Upper lobe of left lung (tissue), 6 donors: Measurements from ENCODE around the gene SYCP2L. TPM values are rescaled to one million over a fixed set of nuclear protein-coding genes. Genes with fewer than 3 reads are reported as not detected.

Source experiments
- ATAC-seq, 2 donors: fragments of 200-7000 bp; cut with Tn5 transposase; one replicate each; pipeline ENCODE4 v1.9.1; 2022; ENCODE audit warnings: mild to moderate bottlenecking in 2 of 2, moderate library complexity in 2 of 2; ENCODE audit not compliant: low FRiP score in 2 of 2
- DNase-seq, 2 donors: peaks; one replicate each; pipeline ENCODE4 v3.0.0-alpha.2; 2019 to 2020
- H3K27ac ChIP-seq, 4 donors: fragments of 200-600 bp; sonication (generic); one replicate each; pipeline ENCODE4 v1.5.1; 2016 to 2019
- H3K27me3 ChIP-seq, 4 donors: fragments of 200-600 bp; sonication (generic); one replicate each; pipeline ENCODE4 v1.5.1; 2017 to 2019
- H3K36me3 ChIP-seq, 4 donors: fragments of 200-600 bp; sonication (generic); one replicate each; pipeline ENCODE4 v1.5.1; 2016 to 2019
- H3K4me1 ChIP-seq, 4 donors: fragments of 200-600 bp; sonication (generic); one replicate each; pipeline ENCODE4 v1.5.1; 2018 to 2019
- H3K4me3 ChIP-seq, 4 donors: fragments of 200-600 bp; sonication (generic); one replicate each; pipeline ENCODE4 v1.5.1; 2017 to 2019; ENCODE audit warnings: mild to moderate bottlenecking in 2 of 4, moderate library complexity in 1 of 4
- H3K9me3 ChIP-seq, 4 donors: fragments of 200-600 bp; sonication (generic); one replicate each; pipeline ENCODE4 v1.5.1; 2018 to 2019
- EP300 ChIP-seq, 4 donors: sonication (generic); formaldehyde crosslinking; IDR thresholded peaks; one replicate each; pipeline ENCODE4 v1.5.1; 2017; ENCODE audit warnings: antibody characterized with exemption in 4 of 4, control low read depth in 2 of 4
- POLR2A ChIP-seq, 4 donors: fragments of 450-650 bp; IDR thresholded peaks; one replicate each; pipeline ENCODE4 v1.5.1; 2016 to 2017; ENCODE audit warnings: antibody characterized with exemption in 4 of 4, mild to moderate bottlenecking in 2 of 4
- POLR2AphosphoS5 ChIP-seq, 2 donors: sonication (generic); formaldehyde crosslinking; IDR thresholded peaks; one replicate each; pipeline ENCODE4 v1.5.1; 2017; ENCODE audit warnings: antibody characterized with exemption in 2 of 2
- WGBS, 2 donors: methylation state at CpG; one replicate each; pipeline ENCODE4 v1.1.5; 2017 to 2018; 5-methylcytosine and 5-hydroxymethylcytosine counted together
- total RNA-seq, 6 donors: library from RNA; depleted of rRNA in 4 of 6; stranded (reverse); fragments of >200 nt in 4 of 6; gene quantifications; one replicate each; pipeline versions ENCODE4 v1.1.0 to v1.2.1, GENCODE V29; 2016 to 2021
- TF ChIP-seq, protein P1 (sequence below), 6 experiments: fragments of 450-650 bp in 4 of 6; fragments of 200-600 bp in 2 of 6; sonication (generic) in 2 of 6; IDR thresholded peaks; one replicate each; pipeline ENCODE4 v1.5.1; 2016 to 2019; ENCODE audit warnings: antibody characterized with exemption in 6 of 6
- donor health status: DM: no; HTN: no; CAD: no; lungs with moderate emphysema.
- donor health status: DM: no; HTN: yes; CAD: no; lungs with severe emphysema.

SYCP2L gene
- total RNA-seq, 6 donors from 2014 or later: 0.46 to 8.4 (median 1.6) TPM

DNA sequence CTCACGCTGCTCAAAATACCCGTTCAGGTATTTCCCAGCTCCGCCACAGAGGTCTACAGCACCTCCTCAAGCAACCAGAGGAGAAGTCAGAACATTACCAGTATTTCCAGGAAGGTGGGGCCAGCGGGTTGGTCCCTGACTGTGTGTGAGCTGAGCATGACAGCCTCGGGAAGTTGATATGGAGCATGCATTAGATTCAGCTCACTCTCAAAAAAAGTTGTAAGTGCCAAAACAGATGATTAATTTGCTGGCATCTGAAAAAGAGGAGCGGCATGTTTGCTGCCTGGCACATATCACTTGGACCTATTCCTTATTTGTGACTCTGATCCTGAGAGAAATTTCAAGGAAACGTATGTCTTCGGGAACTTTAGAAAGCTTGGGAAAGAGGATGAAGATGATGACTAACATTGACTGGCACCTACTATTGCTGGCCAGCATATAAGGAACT lies 125.0 kb downstream of the SYCP2L start:
- WGBS, 2 donors: 49 to 59% methylated on average over 8 of the region's 8 CpGs

DNA sequence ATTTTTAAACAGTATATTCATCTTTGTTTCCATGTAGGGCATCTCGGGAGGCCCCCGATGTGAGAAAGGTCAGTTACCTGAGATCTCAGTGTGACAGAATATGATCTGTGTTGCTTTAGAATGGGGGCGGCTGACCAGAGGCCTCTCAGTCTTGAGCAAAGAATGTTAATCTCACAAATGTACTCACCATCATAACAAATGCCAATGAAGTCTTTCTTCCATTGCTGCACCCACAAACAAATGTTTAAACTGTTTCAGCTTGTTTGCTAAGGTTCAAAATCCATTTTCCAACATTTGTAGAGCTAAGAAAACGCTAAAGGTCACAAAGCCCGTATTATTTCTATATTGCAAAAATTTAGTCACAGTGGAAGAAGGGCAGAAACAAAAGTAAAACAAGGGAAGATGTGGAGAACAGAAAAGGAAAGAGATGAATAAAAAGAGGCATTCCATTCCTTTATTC lies 125.5 kb downstream of the SYCP2L start:
- Histone ChIP-seq H3K4me1 (no peaks in the 10 kb centered on the region), H3K27ac (no peak overlapping the region), H3K27me3 (no peaks in the 10 kb centered on the region), H3K9me3 (no peaks in the 10 kb centered on the region), H3K4me3 (no peak overlapping the region), H3K36me3 (no peaks in the 10 kb centered on the region)
- ATAC-seq (no peak), DNase-seq (no peak)
- no peak for TF ChIP-seq EP300 (IDR thresholded peaks at IDR 0.05)
- TF ChIP-seq POLR2A (IDR thresholded peaks at IDR 0.05): no peak
- TF ChIP-seq POLR2AphosphoS5 (IDR thresholded peaks at IDR 0.05): no peak
- TF ChIP-seq, protein P1, sequence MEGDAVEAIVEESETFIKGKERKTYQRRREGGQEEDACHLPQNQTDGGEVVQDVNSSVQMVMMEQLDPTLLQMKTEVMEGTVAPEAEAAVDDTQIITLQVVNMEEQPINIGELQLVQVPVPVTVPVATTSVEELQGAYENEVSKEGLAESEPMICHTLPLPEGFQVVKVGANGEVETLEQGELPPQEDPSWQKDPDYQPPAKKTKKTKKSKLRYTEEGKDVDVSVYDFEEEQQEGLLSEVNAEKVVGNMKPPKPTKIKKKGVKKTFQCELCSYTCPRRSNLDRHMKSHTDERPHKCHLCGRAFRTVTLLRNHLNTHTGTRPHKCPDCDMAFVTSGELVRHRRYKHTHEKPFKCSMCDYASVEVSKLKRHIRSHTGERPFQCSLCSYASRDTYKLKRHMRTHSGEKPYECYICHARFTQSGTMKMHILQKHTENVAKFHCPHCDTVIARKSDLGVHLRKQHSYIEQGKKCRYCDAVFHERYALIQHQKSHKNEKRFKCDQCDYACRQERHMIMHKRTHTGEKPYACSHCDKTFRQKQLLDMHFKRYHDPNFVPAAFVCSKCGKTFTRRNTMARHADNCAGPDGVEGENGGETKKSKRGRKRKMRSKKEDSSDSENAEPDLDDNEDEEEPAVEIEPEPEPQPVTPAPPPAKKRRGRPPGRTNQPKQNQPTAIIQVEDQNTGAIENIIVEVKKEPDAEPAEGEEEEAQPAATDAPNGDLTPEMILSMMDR (IDR thresholded peaks at IDR 0.05): no peak
- WGBS, 2 donors: 61 to 69% methylated on average over 5 of the region's 5 CpGs

More for the DNA sequence above, 125.0 kb downstream of the SYCP2L start:
- no peak overlapping the region for H3K27ac ChIP-seq
- DNase-seq (no peak), ATAC-seq (no peak)
- H3K27me3 ChIP-seq: no peaks in the 10 kb centered on the region
- H3K4me1 ChIP-seq: no peaks in the 10 kb centered on the region
- no peak for TF ChIP-seq EP300 (IDR thresholded peaks at IDR 0.05)
- TF ChIP-seq, protein P1 (IDR thresholded peaks at IDR 0.05): no peak
- TF ChIP-seq POLR2A (IDR thresholded peaks at IDR 0.05): no peak
- no peak for TF ChIP-seq POLR2AphosphoS5 (IDR thresholded peaks at IDR 0.05)
- H3K9me3 ChIP-seq: no peaks in the 10 kb centered on the region
- H3K4me3 ChIP-seq: no peak overlapping the region
- H3K36me3 ChIP-seq: no peaks in the 10 kb centered on the region

DNA sequence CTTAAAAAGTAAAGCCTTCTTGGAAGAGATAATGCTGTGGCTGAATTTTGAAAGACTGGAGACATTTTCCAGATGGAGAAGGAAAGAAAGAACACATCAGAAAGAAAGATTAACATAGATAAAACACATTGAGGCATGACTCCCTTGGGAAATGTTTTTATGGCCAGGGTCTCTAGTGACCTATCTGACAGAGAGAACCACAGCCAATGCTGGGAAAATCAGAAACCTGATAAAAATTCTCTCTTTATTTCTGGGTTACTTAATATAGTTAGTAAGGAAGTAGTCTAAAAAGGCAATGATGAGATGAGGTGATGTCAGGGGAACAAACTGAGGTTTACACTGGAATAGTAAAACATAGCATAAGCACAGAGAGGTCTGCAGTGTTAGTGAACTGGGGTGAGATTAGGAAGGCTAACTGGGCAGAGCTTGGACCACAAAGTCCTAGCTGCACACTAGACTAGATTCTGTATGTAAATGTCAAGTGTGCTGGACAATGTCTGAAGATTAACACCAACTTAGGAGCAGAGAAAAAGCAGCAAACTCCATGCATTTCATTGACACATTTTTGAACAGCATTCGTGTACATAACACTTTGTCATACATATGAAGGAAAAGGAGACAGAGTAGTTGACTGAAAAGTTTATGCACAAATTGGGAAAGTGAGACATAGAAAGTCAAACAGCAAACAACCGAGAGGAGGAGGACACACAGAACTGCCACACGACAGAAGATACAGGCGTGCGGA lies 126.3 kb downstream of the SYCP2L start:
- 86 to 94% methylated on average over 5 of the region's 5 CpGs for WGBS, 2 donors
- ATAC-seq: no peak
- Histone ChIP-seq H3K27ac (no peak overlapping the region), H3K4me1 (no peaks in the 10 kb centered on the region), H3K36me3 (no peaks in the 10 kb centered on the region), H3K27me3 (no peaks in the 10 kb centered on the region), H3K4me3 (no peak overlapping the region), H3K9me3 (no peaks in the 10 kb centered on the region)
- TF ChIP-seq EP300 (IDR thresholded peaks at IDR 0.05): no peak
- no peak for TF ChIP-seq POLR2AphosphoS5 (IDR thresholded peaks at IDR 0.05)
- no peak for TF ChIP-seq POLR2A (IDR thresholded peaks at IDR 0.05)
- TF ChIP-seq, protein P1 (IDR thresholded peaks at IDR 0.05): no peak
- DNase-seq: no peak

DNA sequence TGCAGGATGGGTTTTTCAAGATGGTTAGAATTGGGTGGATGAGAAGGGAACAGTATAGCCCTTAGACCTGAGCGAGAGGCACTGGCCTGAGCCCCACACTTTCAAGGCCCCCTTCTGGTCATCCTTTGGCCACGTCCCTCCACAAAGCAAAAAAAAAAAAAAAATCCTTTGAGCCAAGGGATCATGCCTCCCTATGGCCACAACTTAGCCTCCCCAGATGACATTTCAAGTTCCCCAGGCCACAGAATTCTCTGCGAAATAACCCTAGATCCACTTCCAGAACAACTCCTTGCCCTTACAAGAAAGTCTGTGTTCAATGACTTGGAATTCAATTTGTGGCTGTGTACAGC lies 126.8 kb downstream of the SYCP2L start:
- 77 to 88% methylated on average over 3 of the region's 3 CpGs for WGBS, 2 donors
- Histone ChIP-seq H3K36me3 (no peaks in the 10 kb centered on the region), H3K9me3 (no peaks in the 10 kb centered on the region), H3K27ac (no peak overlapping the region), H3K4me3 (no peak overlapping the region), H3K27me3 (no peaks in the 10 kb centered on the region), H3K4me1 (no peaks in the 10 kb centered on the region)
- no peak for TF ChIP-seq EP300 (IDR thresholded peaks at IDR 0.05)
- TF ChIP-seq, protein P1 (IDR thresholded peaks at IDR 0.05): no peak
- TF ChIP-seq POLR2A (IDR thresholded peaks at IDR 0.05): no peak
- DNase-seq: no peak
- ATAC-seq: no peak

DNA sequence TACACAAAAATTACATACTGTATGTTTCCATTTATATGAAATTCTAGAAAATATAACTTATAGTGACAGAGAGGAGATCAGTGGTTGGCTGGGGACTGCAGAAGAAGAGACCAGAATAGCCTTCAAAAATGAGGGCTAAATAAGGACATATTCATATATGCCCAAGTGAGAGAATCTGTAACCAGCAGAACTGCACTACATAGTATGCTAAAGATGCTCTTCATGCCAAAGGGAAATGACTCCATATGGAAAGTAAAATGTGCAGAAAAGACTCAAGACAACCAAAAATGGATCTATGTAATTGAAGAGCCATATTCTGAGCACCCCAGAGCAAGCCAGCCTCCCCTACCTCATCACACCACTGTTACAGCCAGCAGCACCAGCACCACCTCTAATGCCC lies 128.2 kb downstream of the SYCP2L start:
- no peak overlapping the region for H3K4me3 ChIP-seq
- no peak for TF ChIP-seq POLR2AphosphoS5 (IDR thresholded peaks at IDR 0.05)
- TF ChIP-seq, protein P1 (IDR thresholded peaks at IDR 0.05): no peak
- TF ChIP-seq EP300 (IDR thresholded peaks at IDR 0.05): no peak
- TF ChIP-seq POLR2A (IDR thresholded peaks at IDR 0.05): no peak
- H3K36me3 ChIP-seq: no peaks in the 10 kb centered on the region
- ATAC-seq (no peak), DNase-seq (no peak)
- H3K27ac ChIP-seq: no peak overlapping the region
- H3K4me1 ChIP-seq: no peaks in the 10 kb centered on the region
- no peaks in the 10 kb centered on the region for H3K9me3 ChIP-seq
- no peaks in the 10 kb centered on the region for H3K27me3 ChIP-seq
